GM12892 (cell line): ENCODE results near the gene RUNDC3A.

Source experiments
- DNase-seq: peaks from one replicate; pipeline ENCODE4 v3.0.0; 2011; ENCODE audit not compliant: insufficient read length
- FAIRE-seq: peaks from 2 replicates; lab custom pipeline; 2011; peaks lifted over from hg19 to GRCh38; lab: Jason Lieb, UNC
- POLR2A ChIP-seq: IDR thresholded peaks from 2 replicates; pipeline ENCODE4 v1.6.1; 2011; ENCODE audit warnings: low read depth, low read length, control low read depth
- POLR2AphosphoS5 ChIP-seq: IDR thresholded peaks from 2 replicates; pipeline ENCODE4 v1.6.1; 2011; ENCODE audit warnings: low read depth, low read length, control low read depth
- TAF1 ChIP-seq: IDR thresholded peaks from 2 replicates; pipeline ENCODE4 v1.6.1; 2011; ENCODE audit warnings: low read depth, mild to moderate bottlenecking, control low read depth, low read length, borderline replicate concordance

The RUNDC3A gene

DNA sequence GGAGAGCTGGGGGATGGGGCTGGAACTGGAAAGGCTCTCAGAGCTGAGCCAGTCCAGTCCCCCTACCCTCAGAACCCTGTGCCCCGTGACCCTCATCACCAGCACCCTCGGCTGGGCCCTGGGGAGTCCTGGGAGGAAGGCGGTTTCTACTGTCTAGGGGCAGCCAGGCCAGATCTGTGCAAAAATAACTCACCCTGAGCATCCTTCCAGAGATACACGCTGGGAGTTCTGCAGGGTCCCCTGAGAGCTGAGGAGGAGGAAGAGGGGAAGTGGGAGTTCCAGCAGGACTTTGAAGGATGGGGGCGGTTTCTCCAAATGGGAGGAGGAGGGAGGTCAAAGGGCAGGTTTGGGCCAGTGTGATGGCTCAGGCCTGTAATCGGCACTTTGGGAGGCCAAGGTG, 35.4 kb upstream of the RUNDC3A start:
- TF ChIP-seq TAF1 (no peak), POLR2A (no peak), POLR2AphosphoS5 (no peak)
- DNase-seq (no peak), FAIRE-seq (no peak)

DNA sequence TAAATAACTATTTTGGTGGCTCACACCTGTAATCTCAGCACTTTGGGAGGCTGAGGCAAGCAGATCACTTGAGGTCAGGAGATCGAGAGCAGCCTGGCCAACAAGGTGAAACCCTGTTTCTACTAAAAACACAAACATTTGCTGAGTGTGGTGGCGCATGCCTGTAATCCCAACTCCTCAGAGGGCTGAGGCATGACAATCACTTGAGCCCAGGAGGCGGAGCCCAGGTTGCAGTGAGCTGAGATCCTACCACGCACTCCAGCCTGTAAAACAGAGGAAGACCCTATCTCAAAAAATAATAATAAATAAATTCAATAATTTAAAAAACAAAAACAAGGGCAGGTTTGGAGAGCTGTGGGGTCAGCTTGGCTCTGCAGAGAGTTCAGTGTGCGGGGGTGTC, 34.8 kb upstream of the RUNDC3A start:
- DNase-seq (no peak), FAIRE-seq (no peak)
- TF ChIP-seq POLR2AphosphoS5 (no peak), TAF1 (no peak), POLR2A (no peak)

DNA sequence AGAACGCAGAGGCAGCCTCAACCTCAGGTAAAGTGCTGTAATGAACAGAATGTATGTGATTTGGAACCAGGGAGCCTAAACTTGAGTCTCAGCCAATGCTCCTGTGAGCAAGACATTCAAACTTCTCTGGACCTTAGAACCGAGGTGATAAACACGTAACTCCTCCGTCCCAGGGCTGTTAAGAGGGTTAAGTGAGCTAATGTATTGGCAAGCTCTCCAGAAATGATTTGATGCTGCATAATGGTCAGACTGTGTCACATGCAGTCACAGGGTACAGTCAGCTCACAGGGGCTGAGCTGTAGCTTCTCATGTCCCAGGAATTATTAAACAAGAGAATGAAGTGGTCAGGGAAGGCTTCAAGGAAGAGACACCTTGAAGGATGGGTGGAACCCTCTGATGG, 30.4 kb upstream of the RUNDC3A start:
- FAIRE-seq (no peak), DNase-seq (no peak)
- no peak for TF ChIP-seq TAF1

DNA sequence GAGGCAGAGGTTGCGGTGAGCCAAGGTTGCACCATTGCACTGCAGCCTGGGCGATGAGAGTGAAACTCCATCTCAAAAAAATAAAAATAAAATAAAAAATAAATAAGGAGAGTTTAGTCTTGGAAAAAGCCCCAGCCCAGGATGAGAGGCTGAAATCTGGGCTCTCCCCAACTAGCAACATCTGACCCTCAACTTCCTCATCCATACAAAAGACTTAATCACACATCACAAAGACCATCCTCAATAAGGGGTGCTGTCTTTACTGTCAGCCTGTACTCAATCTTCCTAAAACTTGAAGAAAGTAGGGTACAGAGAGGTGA, 29.1 kb upstream of the RUNDC3A start:
- DNase-seq, result no peak
- no peak for FAIRE-seq
- no peak for TF ChIP-seq POLR2AphosphoS5

DNA sequence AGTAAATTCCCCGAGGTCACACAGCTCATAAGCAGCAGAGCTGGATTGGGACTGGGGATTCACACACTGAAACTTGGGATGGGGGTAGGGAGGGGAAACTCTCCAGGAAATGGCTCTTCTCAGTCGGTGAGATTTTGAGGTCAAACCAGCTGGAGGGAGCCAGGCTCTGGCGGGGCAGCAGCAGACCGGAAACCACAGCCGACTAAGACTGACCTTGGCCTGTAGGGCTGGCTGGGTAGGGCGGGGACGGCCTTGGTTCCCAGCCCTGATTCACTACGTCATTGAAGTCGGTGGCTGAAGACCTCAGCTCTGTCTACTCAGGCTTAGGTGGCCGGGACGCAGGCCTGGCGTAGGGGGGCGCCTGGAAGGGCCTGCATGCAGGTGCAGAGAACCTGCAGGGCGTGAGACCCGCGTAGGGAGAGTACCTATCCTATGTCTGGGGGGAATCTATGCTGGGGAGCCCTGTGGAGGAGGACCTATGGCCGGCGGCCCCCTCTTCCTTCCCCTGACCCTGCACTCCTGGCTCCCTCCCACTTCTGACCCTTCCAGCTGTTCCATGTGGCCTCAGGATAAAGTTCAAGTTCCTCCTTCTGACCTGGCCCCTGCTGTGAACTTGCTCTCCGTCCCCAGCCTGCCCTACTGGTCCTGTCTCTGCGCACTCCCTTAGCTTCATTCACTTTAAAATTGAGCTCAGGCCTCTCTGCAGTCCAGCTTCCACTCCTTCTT, 28.6 kb upstream of the RUNDC3A start:
- DNase-seq (no peak), FAIRE-seq (peak; percentile 86)

DNA sequence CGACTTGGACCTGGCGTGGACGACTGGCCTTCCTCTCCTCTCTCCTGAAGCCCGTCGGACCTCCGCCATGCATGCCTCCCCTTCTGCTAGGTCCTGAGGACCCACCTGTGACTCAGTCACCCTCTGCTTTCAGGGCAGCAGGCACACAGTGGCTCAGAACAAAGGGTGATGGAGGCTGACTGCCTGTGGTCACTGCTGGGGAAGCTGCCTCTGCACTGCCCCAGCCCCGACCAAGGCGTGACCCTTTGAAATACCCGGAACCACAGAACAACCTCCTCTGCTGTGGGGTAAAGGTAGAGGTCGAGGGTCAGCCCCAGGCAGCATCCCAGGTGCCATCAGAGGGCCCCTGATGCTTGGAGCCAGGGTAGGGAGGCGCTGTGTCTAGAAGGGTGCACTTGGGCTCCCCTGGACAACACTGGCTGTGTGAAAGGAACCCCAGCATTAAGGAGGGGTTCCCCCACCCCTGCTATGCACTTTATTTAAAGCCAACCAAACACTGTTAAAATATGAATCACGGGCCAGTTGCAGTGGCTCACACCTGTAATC, 27.9 kb upstream of the RUNDC3A start:
- no peak for FAIRE-seq
- DNase-seq, result no peak
- TF ChIP-seq POLR2A, result no peak
- TF ChIP-seq POLR2AphosphoS5, result no peak
- TF ChIP-seq TAF1, result no peak

More for the DNA sequence above, 28.6 kb upstream of the RUNDC3A start:
- TF ChIP-seq POLR2A (no peak), POLR2AphosphoS5 (no peak), TAF1 (no peak)

DNA sequence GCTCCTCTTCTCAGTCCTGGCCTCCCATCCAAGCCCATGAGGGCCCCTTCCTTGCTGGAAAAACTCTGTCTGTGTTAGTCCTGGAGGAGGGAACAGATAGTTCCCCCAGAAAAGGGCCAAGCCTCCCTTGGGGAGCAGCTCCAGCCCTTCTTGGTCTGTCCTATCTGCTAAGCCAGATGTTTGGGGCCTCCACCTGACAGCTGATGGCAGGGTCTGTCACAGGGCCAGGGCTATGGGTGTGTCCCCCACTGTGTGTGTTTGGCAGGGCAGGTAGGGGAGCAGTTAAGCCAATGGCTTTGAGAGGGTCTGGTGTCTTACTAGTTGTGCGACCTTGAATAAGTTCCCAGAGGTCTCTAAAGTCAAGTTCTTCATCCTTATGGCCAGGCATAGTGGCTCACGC, 26.8 kb upstream of the RUNDC3A start:
- FAIRE-seq (no peak), DNase-seq (no peak)
- TF ChIP-seq POLR2A, result no peak
- TF ChIP-seq POLR2AphosphoS5, result no peak
- no peak for TF ChIP-seq TAF1

DNA sequence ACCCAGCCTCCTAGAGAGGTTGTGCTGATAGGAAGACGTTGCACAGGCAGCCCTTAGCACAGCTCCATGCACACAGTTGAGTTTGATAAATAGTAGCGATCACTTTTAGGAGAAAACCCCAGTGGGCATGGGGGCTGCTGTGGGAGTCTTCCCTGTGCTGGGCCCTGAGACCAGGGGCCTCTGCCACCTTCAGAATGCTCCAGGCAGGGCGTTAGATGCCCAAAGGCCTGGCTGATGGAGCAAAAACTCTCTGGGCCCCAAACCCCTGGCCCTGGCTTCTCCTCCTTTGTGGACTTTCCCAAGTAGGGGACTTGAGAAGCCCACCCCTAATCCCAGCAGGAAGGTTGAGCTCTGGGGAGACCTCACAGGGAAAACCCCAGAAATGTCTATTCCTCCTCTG, 26.1 kb upstream of the RUNDC3A start:
- TF ChIP-seq POLR2AphosphoS5 (no peak), TAF1 (no peak), POLR2A (no peak)
- FAIRE-seq, result no peak
- DNase-seq, result no peak

DNA sequence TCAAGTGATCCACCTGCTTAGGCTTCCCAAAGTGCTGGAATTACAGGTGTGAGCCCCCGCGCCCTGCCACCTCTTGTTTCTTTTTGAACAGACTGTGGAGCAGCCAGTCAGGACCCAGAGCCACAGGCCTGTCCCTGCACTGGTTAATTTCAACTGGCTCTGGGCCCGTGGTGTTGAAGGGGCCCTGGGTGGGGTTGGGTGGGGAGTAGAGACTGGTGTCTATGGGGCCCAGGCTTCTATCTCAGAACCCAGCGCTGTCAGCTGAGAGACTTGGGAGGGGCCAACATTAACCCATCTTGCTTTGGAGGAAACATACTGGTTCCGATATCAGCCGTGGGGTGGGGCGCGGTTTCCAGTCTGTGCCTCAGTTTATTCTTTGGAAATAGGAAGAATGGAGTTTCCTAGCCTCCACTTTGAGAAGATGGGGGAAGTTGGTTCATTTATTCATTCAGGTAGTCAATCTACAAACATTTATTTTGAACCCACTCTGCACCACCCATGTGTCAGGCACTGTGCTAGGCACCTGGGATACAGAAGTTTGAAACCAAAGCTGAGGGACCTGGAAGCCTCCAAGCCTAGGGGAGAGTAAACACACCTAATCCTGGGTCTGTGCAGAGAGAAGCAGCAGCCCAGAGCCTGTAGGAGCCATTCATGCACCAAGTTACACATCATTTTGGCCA, 24.9 kb upstream of the RUNDC3A start:
- TF ChIP-seq POLR2A (no peak), POLR2AphosphoS5 (no peak), TAF1 (no peak)
- no peak for FAIRE-seq
- no peak for DNase-seq

DNA sequence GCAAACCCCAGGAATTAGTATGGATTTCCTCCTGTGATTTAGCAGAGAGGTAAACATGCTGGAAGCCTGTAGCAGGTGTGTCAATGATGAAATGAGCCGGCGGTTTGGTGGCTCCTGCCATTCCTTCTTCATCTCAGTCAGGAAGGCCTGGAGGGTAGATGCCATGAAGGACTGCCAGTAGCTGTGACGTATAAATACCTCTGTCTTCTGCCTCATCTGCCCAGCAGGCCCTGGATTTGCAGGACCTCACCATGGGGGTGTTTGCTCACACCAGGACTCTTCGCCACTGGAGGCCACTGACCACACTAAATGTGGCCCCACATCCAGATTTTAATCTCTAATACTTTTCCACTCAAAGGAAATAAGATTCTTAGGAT, 24.4 kb upstream of the RUNDC3A start:
- DNase-seq (no peak), FAIRE-seq (no peak)
- TF ChIP-seq TAF1 (no peak), POLR2AphosphoS5 (no peak), POLR2A (no peak)

DNA sequence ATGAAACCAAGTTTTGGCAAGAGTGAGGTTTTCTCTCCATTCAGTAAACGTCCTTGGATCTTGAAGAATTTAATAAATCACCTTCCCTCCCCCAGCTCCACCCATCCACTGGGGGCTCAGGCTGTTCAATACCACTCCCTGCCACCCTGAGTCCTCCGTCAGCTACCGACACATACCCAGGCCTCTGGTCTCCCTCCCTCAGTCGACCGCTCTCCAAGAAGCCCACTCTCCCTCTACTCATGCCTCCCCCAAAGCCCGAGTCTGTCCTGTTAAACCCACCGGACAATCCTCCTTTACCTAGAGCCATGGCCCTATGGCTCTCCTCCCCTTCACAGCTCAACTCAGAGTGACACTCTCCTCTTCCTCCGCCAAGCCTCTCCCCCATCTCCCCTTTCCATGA, 20.8 kb upstream of the RUNDC3A start:
- no peak for TF ChIP-seq POLR2AphosphoS5
- no peak for TF ChIP-seq POLR2A
- TF ChIP-seq TAF1, result no peak
- FAIRE-seq (no peak), DNase-seq (no peak)

DNA sequence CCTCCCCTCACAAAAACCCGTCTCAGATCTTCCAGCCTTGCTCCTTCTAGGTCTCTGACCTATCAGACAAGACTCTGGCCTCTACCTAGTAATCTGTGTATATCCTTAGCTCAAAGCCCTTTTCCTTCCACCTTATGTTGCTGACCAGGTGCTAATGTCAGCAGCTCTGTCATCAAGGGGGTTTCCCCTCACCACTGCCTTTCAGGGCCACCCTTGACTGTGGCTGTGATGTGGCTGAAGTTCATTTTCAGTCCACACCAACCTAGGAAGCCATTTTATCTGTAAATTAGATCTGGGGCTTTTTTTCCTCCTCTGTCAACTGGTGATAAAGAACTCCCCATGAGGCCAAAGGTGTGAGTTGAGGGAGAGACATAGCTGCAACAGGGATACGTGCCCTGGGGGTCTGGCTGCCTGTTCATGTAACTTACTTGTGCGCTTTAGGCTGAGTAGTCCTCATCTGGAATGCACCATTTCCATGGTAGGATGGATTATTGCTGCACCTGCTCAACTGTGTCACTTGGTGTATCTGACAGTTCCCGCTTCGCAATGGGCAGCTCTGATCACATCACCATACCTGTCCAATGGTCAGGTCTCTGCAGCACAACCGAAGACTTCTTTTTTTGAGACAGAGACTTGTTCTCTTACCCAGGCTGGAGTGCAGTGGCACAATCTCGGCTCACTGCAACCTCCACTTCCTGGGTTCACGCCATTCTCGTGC, 14.7 kb upstream of the RUNDC3A start:
- DNase-seq, result no peak
- FAIRE-seq, result peak; percentile 27
- TF ChIP-seq POLR2AphosphoS5, result no peak
- TF ChIP-seq POLR2A, result no peak
- no peak for TF ChIP-seq TAF1
